Heart right ventricle (tissue), 16 donors: Measurements from ENCODE around the gene GPS1. TPM values are rescaled to one million over a fixed set of nuclear protein-coding genes. Genes with fewer than 3 reads are reported as not detected.

Experiments
- ATAC-seq, 8 donors: fragments of 200-7000 bp; cut with Tn5 transposase; one replicate each; pipeline ENCODE4 v1.9.1; 2020; ENCODE audit warnings: mild to moderate bottlenecking in 8 of 8, moderate library complexity in 8 of 8, moderate number of reproducible peaks in 1 of 8
- DNase-seq, 2 donors: peaks; one replicate each; pipeline ENCODE4 v3.0.0-alpha.2; 2020
- H3K27ac ChIP-seq, 10 donors: fragments of 200-600 bp; sonication (generic) in 2 of 10; one replicate each; pipeline versions ENCODE4 v1.5.0 to v1.8.0; 2020 to 2022; ENCODE audit warnings: mild to moderate bottlenecking in 3 of 10
- H3K27me3 ChIP-seq, 7 donors: fragments of 200-600 bp; one replicate each; pipeline ENCODE4 v1.8.0; 2021 to 2022; ENCODE audit warnings: mild to moderate bottlenecking in 2 of 7
- H3K36me3 ChIP-seq, 9 donors: fragments of 200-600 bp; sonication (generic) in 1 of 9; one replicate each; pipeline versions ENCODE4 v1.5.0 to v1.8.0; 2020 to 2022; ENCODE audit warnings: mild to moderate bottlenecking in 2 of 9
- H3K4me1 ChIP-seq, 9 donors: fragments of 200-600 bp; sonication (generic) in 1 of 9; one replicate each; pipeline versions ENCODE4 v1.5.0 to v1.8.0; 2020 to 2022; ENCODE audit warnings: mild to moderate bottlenecking in 4 of 9
- H3K4me3 ChIP-seq, 10 donors: fragments of 200-600 bp; sonication (generic) in 2 of 10; one replicate each; pipeline versions ENCODE4 v1.5.0 to v1.8.0; 2020 to 2022; ENCODE audit warnings: mild to moderate bottlenecking in 7 of 10, moderate library complexity in 2 of 10
- H3K9me3 ChIP-seq, 11 donors: fragments of 200-600 bp in 10 of 11; sonication (generic) in 2 of 11; one replicate each; pipeline versions ENCODE4 v1.5.0 to v1.8.0; 2013 to 2022; ENCODE audit warnings: mild to moderate bottlenecking in 2 of 11, control low read depth in 1 of 11, moderate library complexity in 1 of 11
- CTCF ChIP-seq, 9 donors: fragments of 200-600 bp; sonication (generic) in 2 of 9; IDR thresholded peaks; one replicate each; pipeline versions ENCODE4 v1.5.0 to v1.8.0; 2021 to 2022; ENCODE audit warnings: antibody characterized with exemption in 9 of 9, mild to moderate bottlenecking in 5 of 9, moderate library complexity in 1 of 9
- WGBS, 2 donors: extraction: QIAGEN DNeasy Blood & Tissue Kit; methylation state at CpG; one replicate each; pipeline ENCODE4 v1.1.7; 2013; ENCODE audit warnings: inconsistent platforms in 1 of 2; 5-methylcytosine and 5-hydroxymethylcytosine counted together
- intact Hi-C, 10 donors: fragments of 100-400 bp; cut with DNase I; formaldehyde crosslinking; loops; one replicate each; pipeline versions ENCODE4 v1.11.1 to v1.14.2; 2022
- polyA plus RNA-seq, 2 donors: library from polyadenylated mRNA; stranded (reverse); fragments of 200-250 nt; gene quantifications; one replicate each; pipeline ENCODE4 v1.2.3, GENCODE V29; 2013
- total RNA-seq, 10 donors: library from RNA; stranded (reverse); fragmentation: NEBNext Ultra II Directional in 3 of 10; extraction: Animal tissue kit (Norgen Biotek cat#: 25700) in 3 of 10; gene quantifications; one replicate each; pipeline versions ENCODE4 v1.2.1 to v1.2.4, GENCODE V29; 2021 to 2023
- donor health status: Arrhythmogenic right ventricular cardiomyopathy.
- donor health status: ischemic (EF 13 %, LVEDD 7.1; RV severe dilation, severe dysfunction).
- donor health status: healthy with polysubstance abuse.
- donor health status: DM: no; HTN: yes; CAD: no.
- donor health status: DM: no; HTN: no; CAD: no.
- donor health status: ischemic (EF 25% LVEDD 6.9; RV normal size, moderate dysfunction).
- donor health status: ischemic (EF 25% LVEDD 5.7; RV mildly dilated, moderate dysfunction).
- donor health status: healthy.
- donor health status: DM: yes; HTN: yes; CAD: no.
- donor health status: Ischemic cardiomyopathy.
- donor health status: ischemic (EF 35%, LVEDD 5.7; RV mildly dilated, moderate dysfunction).
- donor health status: nonischemic (EF 11% LVEDD 7.7; RV severe dilation, severe dysfunction).
- donor health status: DM: yes; HTN: yes; CAD: no.
- donor health status: PGD.
- donor health status: ischemic (EF 29% LVEDD 5.4; RV normal size, mild dysfunction).
- donor health status: nonischemic (EF 23%, LVEDD 6.1; RV moderate dilation, normal function).

GPS1 gene
- total and polyA plus RNA-seq, 12 donors, result 68.9 to 183 (median 81.9) TPM

GRCh38 chr17:82033359-82034085 lies 18.2 kb upstream of the GPS1 start:
- Histone ChIP-seq H3K27ac (no peak overlapping the region), H3K4me3 (no peak overlapping the region), H3K9me3 (no peaks in the 10 kb centered on the region), H3K27me3 (peaks cover 0 to 10% (median 6%) of the 10 kb centered on the region in 7 donors), H3K36me3 (peaks cover 0 to 13% (median 0%) of the 10 kb centered on the region in 9 donors), H3K4me1 (peaks cover 11 to 54% (median 41%) of the 10 kb centered on the region in 9 donors)
- DNase-seq (no peak), ATAC-seq (no peak)
- WGBS, 2 donors, result 94 to 96% methylated on average over 35 to 38 of the region's 38 CpGs
- intact Hi-C loops, result loop anchor here in 4 of 10 donors (5.0 to 10.0 kb wide), 4 partner anchors 69 to 291 kb away; no protein-coding TSS in a partner anchor
- TF ChIP-seq CTCF (IDR thresholded peaks at IDR 0.05), result no peak

- WGBS, 2 donors, result 76 to 81% methylated on average over 23 of the region's 23 CpGs
Observed at GRCh38 chr17:82034371-82035011, 17.2 kb upstream of the GPS1 start.

GRCh38 chr17:82035488-82035887 lies 16.2 kb upstream of the GPS1 start:
- peaks cover 0 to 9% (median 0%) of the 10 kb centered on the region in 9 donors for H3K36me3 ChIP-seq
- H3K9me3 ChIP-seq, result no peaks in the 10 kb centered on the region
- no peak for TF ChIP-seq CTCF (IDR thresholded peaks at IDR 0.05)
- no peak for ATAC-seq
- H3K27me3 ChIP-seq, result peaks cover 0 to 10% (median 6%) of the 10 kb centered on the region in 7 donors
- DNase-seq, result no peak
- intact Hi-C loops, result loop anchor here in 3 of 10 donors (5.0 to 10.0 kb wide), 2 partner anchors 62 to 289 kb away; partner anchors contain the start of gene FASN (in 2 of the 3)
- no peak overlapping the region for H3K27ac ChIP-seq
- no peak overlapping the region for H3K4me3 ChIP-seq
- WGBS, 2 donors, result 89 to 90% methylated on average over 8 of the region's 8 CpGs
- peaks cover 6 to 37% (median 31%) of the 10 kb centered on the region in 9 donors for H3K4me1 ChIP-seq

More at GRCh38 chr17:82034371-82035011, 17.2 kb upstream of the GPS1 start:
- H3K36me3 ChIP-seq, result peaks cover 0 to 9% (median 0%) of the 10 kb centered on the region in 9 donors
- H3K27ac ChIP-seq, result no peak overlapping the region
- DNase-seq (no peak), ATAC-seq (no peak)
- intact Hi-C loops, result loop anchor here in 6 of 10 donors (5.0 to 10.0 kb wide), 5 partner anchors 63 to 290 kb away; partner anchors contain the start of gene FASN (in 2 of the 6)
- H3K4me3 ChIP-seq, result no peak overlapping the region
- H3K4me1 ChIP-seq, result peaks cover 11 to 47% (median 40%) of the 10 kb centered on the region in 9 donors
- no peak for TF ChIP-seq CTCF (IDR thresholded peaks at IDR 0.05)
- peaks cover 0 to 10% (median 6%) of the 10 kb centered on the region in 7 donors for H3K27me3 ChIP-seq
- H3K9me3 ChIP-seq, result no peaks in the 10 kb centered on the region

- H3K9me3 ChIP-seq, result no peaks in the 10 kb centered on the region
- peaks cover 0 to 10% (median 6%) of the 10 kb centered on the region in 7 donors for H3K27me3 ChIP-seq
- ATAC-seq, result peak in 1 of 8 donors; percentile 22
- DNase-seq, result no peak
- H3K27ac ChIP-seq, result peak overlapping the region in 6 of 10 donors; percentile 93 to 96 (median 94)
- WGBS, 2 donors, result 80 to 90% methylated on average over 18 to 20 of the region's 20 CpGs
- H3K4me1 ChIP-seq, result peaks cover 6 to 31% (median 25%) of the 10 kb centered on the region in 9 donors
- peaks cover 0 to 9% (median 0%) of the 10 kb centered on the region in 9 donors for H3K36me3 ChIP-seq
- intact Hi-C loops, result loop anchor here in 3 of 10 donors (5.0 to 10.0 kb wide), 2 partner anchors 61 to 289 kb away; partner anchors contain the start of gene FASN (in 2 of the 3)
- H3K4me3 ChIP-seq, result peak overlapping the region; percentile 58 to 82 (median 72)
- no peak for TF ChIP-seq CTCF (IDR thresholded peaks at IDR 0.05)
Observed at GRCh38 chr17:82035956-82036633, 15.6 kb upstream of the GPS1 start.
